Panc1 (cell line): ENCODE data around the gene COL27A1.

ENCODE experiments used
- CTCF ChIP-seq: fragments of 450-650 bp; IDR thresholded peaks from 2 replicates; pipeline ENCODE4 v1.5.1; 2017; ENCODE audit warnings: mild to moderate bottlenecking
- POLR2AphosphoS5 ChIP-seq: IDR thresholded peaks from 2 replicates; pipeline ENCODE4 v1.6.1; 2012; ENCODE audit warnings: mild to moderate bottlenecking, low read depth, low read length, moderate library complexity
- REST ChIP-seq, 2 experiments: IDR thresholded peaks; 2 replicates each; pipeline ENCODE4 v1.6.1; 2011 to 2012; ENCODE audit warnings: low read depth in 2 of 2, control low read depth in 1 of 2, low read length in 1 of 2, mild to moderate bottlenecking in 1 of 2, moderate library complexity in 1 of 2; ENCODE audit not compliant: insufficient read depth in 1 of 2
- SIN3A ChIP-seq: IDR thresholded peaks from 2 replicates; pipeline ENCODE4 v1.6.1; 2012; ENCODE audit warnings: low read depth, mild to moderate bottlenecking, low read length, moderate library complexity, borderline replicate concordance; ENCODE audit not compliant: insufficient read depth
- TCF7L2 ChIP-seq: IDR thresholded peaks from 2 replicates; pipeline ENCODE4 v1.6.1; 2011; ENCODE audit warnings: mild to moderate bottlenecking, low read depth, low read length, inconsistent platforms

GRCh38 chr9:114348261-114348905 lies 193.0 kb downstream of the COL27A1 start:
- TF ChIP-seq CTCF (no peak), REST (IDR thresholded peaks at IDR 0.05; ENCODE audit: insufficient read depth in 1 of 2, low read depth in 2 of 2, low read length in 1 of 2) (no peak), SIN3A (no peak), TCF7L2 (no peak), POLR2AphosphoS5 (no peak)
